Natural killer cell (primary cell): ENCODE results near the gene INPP5B. TPM values are rescaled to one million over a fixed set of nuclear protein-coding genes. Genes with fewer than 3 reads are reported as not detected.

Experiments used
- ATAC-seq, 3 donors: fragments of 150-1000 bp in 2 of 3; fragments of 200-7000 bp in 1 of 3; cut with Tn5 transposase; 1 replicate in 1 of 3; 2 replicates in 2 of 3; pipeline ENCODE4 v1.10.0; 2021; ENCODE audit warnings: mild to moderate bottlenecking in 2 of 3, moderate library complexity in 2 of 3
- DNase-seq, 2 donors: peaks; one replicate each; pipeline versions ENCODE4 v3.0.0 to v3.0.0-alpha.2; 2013 to 2021; ENCODE audit warnings: mixed read lengths in 1 of 2
- H3K27ac ChIP-seq: one replicate; pipeline ENCODE4 v1.5.1; 2013; ENCODE audit warnings: mild to moderate bottlenecking, low read length
- H3K27me3 ChIP-seq: one replicate; pipeline ENCODE4 v1.6.1; 2013; ENCODE audit warnings: low read length; ENCODE audit not compliant: control insufficient read depth, insufficient read depth
- H3K36me3 ChIP-seq: one replicate; pipeline ENCODE4 v1.6.1; 2013; ENCODE audit warnings: low read length; ENCODE audit not compliant: control insufficient read depth, insufficient read depth
- H3K4me1 ChIP-seq: one replicate; pipeline ENCODE4 v1.6.1; 2013; ENCODE audit warnings: low read length; ENCODE audit not compliant: control insufficient read depth, insufficient read depth
- H3K4me3 ChIP-seq: one replicate; pipeline ENCODE4 v1.5.1; 2013; ENCODE audit warnings: low read length
- H3K9me3 ChIP-seq: one replicate; pipeline ENCODE4 v1.6.1; 2013; ENCODE audit warnings: low read length; ENCODE audit not compliant: control insufficient read depth, insufficient read depth
- H3K27ac Mint-ChIP-seq, 2 donors: one replicate each; pipeline ENCODE4 v1.8.0; 2022; ENCODE audit warnings: mild to moderate bottlenecking in 2 of 2, mixed read lengths in 2 of 2, moderate library complexity in 1 of 2
- H3K27me3 Mint-ChIP-seq, 2 donors: one replicate each; pipeline ENCODE4 v1.8.0; 2022; ENCODE audit warnings: low read depth in 2 of 2, mixed read lengths in 2 of 2
- H3K36me3 Mint-ChIP-seq: one replicate; pipeline ENCODE4 v1.8.0; 2022; ENCODE audit warnings: mixed read lengths
- H3K4me1 Mint-ChIP-seq, 2 donors: one replicate each; pipeline ENCODE4 v1.8.0; 2022; ENCODE audit warnings: mixed read lengths in 2 of 2
- H3K4me3 Mint-ChIP-seq: one replicate; pipeline ENCODE4 v1.8.0; 2022; ENCODE audit warnings: mild to moderate bottlenecking, moderate library complexity, mixed read lengths
- H3K9me3 Mint-ChIP-seq, 2 donors: one replicate each; pipeline ENCODE4 v1.8.0; 2022; ENCODE audit warnings: mixed read lengths in 2 of 2
- CTCF ChIP-seq: fragments of 200-600 bp; IDR thresholded peaks from one replicate; pipeline ENCODE4 v1.8.0; 2022; ENCODE audit warnings: antibody characterized with exemption
- WGBS: methylation state at CpG from one replicate; pipeline ENCODE4 v1.1.7; 2013; ENCODE audit warnings: missing lambda C conversion rate; ENCODE audit not compliant: insufficient coverage; 5-methylcytosine and 5-hydroxymethylcytosine counted together
- intact Hi-C: fragments of 100-400 bp; cut with micrococcal nuclease; formaldehyde crosslinking; loops from one replicate; pipeline ENCODE4 v1.14.2; 2022
- total RNA-seq, 4 donors: library from RNA; stranded (reverse); fragments of 120-200 nt in 1 of 4; gene quantifications; one replicate each; pipeline versions ENCODE4 v1.2.3 to v1.2.4, GENCODE V29; 2013 to 2022

INPP5B gene
- total RNA-seq, 3 donors from 2014 or later (not counting 1 experiment from before 2014, with no cell fraction given) = 34.0 to 66.2 (median 54.7) TPM

GRCh38 chr1:37846647-37847339, 100.1 kb downstream of the INPP5B start:
- Mint-ChIP-seq H3K36me3 (no peaks in the 10 kb centered on the region), H3K9me3 (no peaks in the 10 kb centered on the region), H3K4me3 (peak overlapping the region; percentile 49), H3K27ac (peak overlapping the region; percentile 14 to 82), H3K4me1 (peaks cover 32 to 36% of the 10 kb centered on the region in 2 donors), H3K27me3 (no peaks in the 10 kb centered on the region)
- Histone ChIP-seq H3K27ac (peak overlapping the region; percentile 19), H3K4me3 (no peak overlapping the region), H3K36me3 (no peaks in the 10 kb centered on the region), H3K4me1 (peaks cover 6% of the 10 kb centered on the region), H3K27me3 (no peaks in the 10 kb centered on the region), H3K9me3 (no peaks in the 10 kb centered on the region)
- no peak for TF ChIP-seq CTCF
- intact Hi-C loops = loop anchor here (10.0 kb wide), 1 partner anchor 252 kb away; the partner anchor contains the start of gene GNL2
- 44% methylated on average over 4 of the region's 4 CpGs for WGBS
- no peak for DNase-seq
- no peak for ATAC-seq

- Mint-ChIP-seq H3K36me3 (no peaks in the 10 kb centered on the region), H3K4me3 (no peak overlapping the region), H3K27me3 (no peaks in the 10 kb centered on the region), H3K4me1 (peaks cover 36 to 37% of the 10 kb centered on the region in 2 donors), H3K27ac (peak overlapping the region in 1 of 2 donors; percentile 14), H3K9me3 (no peaks in the 10 kb centered on the region)
- ATAC-seq = no peak
- no peak overlapping the region for H3K27ac ChIP-seq
- no peaks in the 10 kb centered on the region for H3K27me3 ChIP-seq
- no peaks in the 10 kb centered on the region for H3K9me3 ChIP-seq
- 86% methylated on average over 1 of the region's 3 CpGs for WGBS
- DNase-seq = no peak
- H3K36me3 ChIP-seq = peaks cover 5% of the 10 kb centered on the region
- H3K4me1 ChIP-seq = peaks cover 5% of the 10 kb centered on the region
- no peak overlapping the region for H3K4me3 ChIP-seq
- intact Hi-C loops = loop anchor here (10.0 kb wide), 1 partner anchor 251 kb away; the partner anchor contains the start of gene GNL2
- no peak for TF ChIP-seq CTCF
Measured at GRCh38 chr1:37845786-37846185, 101.1 kb downstream of the INPP5B start.

- no peaks in the 10 kb centered on the region for H3K27me3 ChIP-seq
- H3K27me3 Mint-ChIP-seq = no peaks in the 10 kb centered on the region
- DNase-seq = no peak
- H3K27ac Mint-ChIP-seq = no peak overlapping the region
- H3K36me3 ChIP-seq = peaks cover 6% of the 10 kb centered on the region
- no peak for TF ChIP-seq CTCF
- H3K4me3 ChIP-seq = no peak overlapping the region
- peaks cover 36 to 37% of the 10 kb centered on the region in 2 donors for H3K4me1 Mint-ChIP-seq
- peaks cover 5% of the 10 kb centered on the region for H3K4me1 ChIP-seq
- WGBS = 95% methylated on average over 5 of the region's 5 CpGs
- intact Hi-C loops = loop anchor here (10.0 kb wide), 1 partner anchor 250 kb away; the partner anchor contains the start of gene GNL2
- no peak overlapping the region for H3K4me3 Mint-ChIP-seq
- no peaks in the 10 kb centered on the region for H3K9me3 Mint-ChIP-seq
- no peaks in the 10 kb centered on the region for H3K36me3 Mint-ChIP-seq
- no peak overlapping the region for H3K27ac ChIP-seq
- no peak for ATAC-seq
- H3K9me3 ChIP-seq = no peaks in the 10 kb centered on the region
Measured at GRCh38 chr1:37845049-37845646, 101.7 kb downstream of the INPP5B start.
